Gastrocnemius medialis (tissue), 4 donors: ENCODE data around the gene CD63.

Experiments used
- POLR2A ChIP-seq, 2 donors: fragments of 450-650 bp; IDR thresholded peaks; one replicate each; pipeline ENCODE4 v1.6.1; 2017; ENCODE audit warnings: antibody characterized with exemption in 2 of 2, mild to moderate bottlenecking in 2 of 2, moderate library complexity in 2 of 2
- TF ChIP-seq, protein P1 (sequence below), 5 experiments: fragments of 450-650 bp in 3 of 5; fragments of 200-600 bp in 2 of 5; sonication (generic) in 2 of 5; IDR thresholded peaks in 4 of 5; conservative IDR thresholded peaks in 1 of 5; 1 replicate in 4 of 5; 2 replicates in 1 of 5; pipeline ENCODE4 v1.5.1; 2016 to 2019; ENCODE audit warnings: antibody characterized with exemption in 5 of 5, mild to moderate bottlenecking in 3 of 5, moderate library complexity in 3 of 5

DNA sequence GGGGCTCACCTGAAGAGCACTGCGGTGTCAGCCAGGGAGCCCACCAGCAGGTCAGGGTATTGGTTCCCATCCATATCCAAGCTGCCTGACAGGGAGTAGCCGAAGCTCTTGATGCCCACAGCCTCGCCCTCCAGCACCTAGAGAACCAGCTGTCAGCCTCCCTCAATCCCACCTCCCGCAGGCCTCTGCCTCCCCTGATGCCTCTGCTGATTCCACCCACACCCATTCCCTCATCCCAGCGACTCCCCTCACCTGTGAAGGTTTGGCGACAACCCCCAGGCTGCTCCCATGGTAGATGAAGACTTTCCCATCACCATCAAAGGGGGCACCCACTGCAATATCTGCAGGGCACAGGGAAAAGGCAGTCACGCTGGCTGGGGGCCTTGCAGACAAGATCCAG lies 31.1 kb downstream of the CD63 start:
- TF ChIP-seq, protein P1, sequence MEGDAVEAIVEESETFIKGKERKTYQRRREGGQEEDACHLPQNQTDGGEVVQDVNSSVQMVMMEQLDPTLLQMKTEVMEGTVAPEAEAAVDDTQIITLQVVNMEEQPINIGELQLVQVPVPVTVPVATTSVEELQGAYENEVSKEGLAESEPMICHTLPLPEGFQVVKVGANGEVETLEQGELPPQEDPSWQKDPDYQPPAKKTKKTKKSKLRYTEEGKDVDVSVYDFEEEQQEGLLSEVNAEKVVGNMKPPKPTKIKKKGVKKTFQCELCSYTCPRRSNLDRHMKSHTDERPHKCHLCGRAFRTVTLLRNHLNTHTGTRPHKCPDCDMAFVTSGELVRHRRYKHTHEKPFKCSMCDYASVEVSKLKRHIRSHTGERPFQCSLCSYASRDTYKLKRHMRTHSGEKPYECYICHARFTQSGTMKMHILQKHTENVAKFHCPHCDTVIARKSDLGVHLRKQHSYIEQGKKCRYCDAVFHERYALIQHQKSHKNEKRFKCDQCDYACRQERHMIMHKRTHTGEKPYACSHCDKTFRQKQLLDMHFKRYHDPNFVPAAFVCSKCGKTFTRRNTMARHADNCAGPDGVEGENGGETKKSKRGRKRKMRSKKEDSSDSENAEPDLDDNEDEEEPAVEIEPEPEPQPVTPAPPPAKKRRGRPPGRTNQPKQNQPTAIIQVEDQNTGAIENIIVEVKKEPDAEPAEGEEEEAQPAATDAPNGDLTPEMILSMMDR (IDR thresholded peaks at IDR 0.05 in 4 of 5, conservative IDR thresholded peaks at IDR 0.05 in 1 of 5): no peak
- TF ChIP-seq POLR2A (IDR thresholded peaks at IDR 0.05): no peak
